Suprapubic skin (tissue), 4 donors: Measurements from ENCODE around the gene ARAP2.

Experiments used
- CTCF ChIP-seq, 2 donors: fragments of 200-600 bp in 1 of 2; fragments of 450-650 bp in 1 of 2; sonication (generic) in 1 of 2; IDR thresholded peaks; one replicate each; pipeline ENCODE4 v1.5.1; 2016 to 2019; ENCODE audit warnings: antibody characterized with exemption in 2 of 2, mild to moderate bottlenecking in 1 of 2, moderate library complexity in 1 of 2
- EP300 ChIP-seq: sonication (generic); formaldehyde crosslinking; IDR thresholded peaks from one replicate; pipeline ENCODE4 v1.6.1; 2017; ENCODE audit warnings: antibody characterized with exemption
- POLR2A ChIP-seq, 2 donors: fragments of 450-650 bp; IDR thresholded peaks; one replicate each; pipeline ENCODE4 v1.6.1; 2017; ENCODE audit warnings: antibody characterized with exemption in 2 of 2, mild to moderate bottlenecking in 2 of 2, moderate library complexity in 2 of 2
- POLR2AphosphoS5 ChIP-seq, 3 donors: sonication (generic); formaldehyde crosslinking; IDR thresholded peaks; one replicate each; pipeline ENCODE4 v1.6.1; 2017; ENCODE audit warnings: antibody characterized with exemption in 3 of 3

GRCh38 chr4:36027203-36027602, 217.1 kb downstream of the ARAP2 start:
- TF ChIP-seq POLR2A (IDR thresholded peaks at IDR 0.05) (no peak), CTCF (IDR thresholded peaks at IDR 0.05) (no peak), POLR2AphosphoS5 (IDR thresholded peaks at IDR 0.05) (no peak), EP300 (no peak)
